Glutamatergic neuron (in vitro differentiated cells): ENCODE data around the gene SLC37A1. TPM values are rescaled to one million over a fixed set of nuclear protein-coding genes. Genes with fewer than 3 reads are reported as not detected.

Experiments used
- DNase-seq: peaks from one replicate; pipeline ENCODE4 v3.0.0; 2022
- H3K27ac Mint-ChIP-seq: one replicate; pipeline ENCODE4 v1.8.0; 2020; ENCODE audit warnings: mild to moderate bottlenecking, mixed read lengths, inconsistent platforms; ENCODE audit not compliant: unreplicated experiment
- H3K27me3 Mint-ChIP-seq: one replicate; pipeline ENCODE4 v1.8.0; 2020; ENCODE audit warnings: mild to moderate bottlenecking, moderate library complexity, mixed read lengths, inconsistent platforms; ENCODE audit not compliant: unreplicated experiment
- H3K36me3 Mint-ChIP-seq: one replicate; pipeline ENCODE4 v1.8.0; 2020; ENCODE audit warnings: mild to moderate bottlenecking, mixed read lengths, inconsistent platforms; ENCODE audit not compliant: unreplicated experiment
- H3K4me1 Mint-ChIP-seq: one replicate; pipeline ENCODE4 v1.8.0; 2020; ENCODE audit warnings: mild to moderate bottlenecking, low read depth, mixed read lengths, inconsistent platforms; ENCODE audit not compliant: unreplicated experiment
- H3K4me3 Mint-ChIP-seq: one replicate; pipeline ENCODE4 v1.8.0; 2020; ENCODE audit warnings: mild to moderate bottlenecking, mixed read lengths, inconsistent platforms; ENCODE audit not compliant: unreplicated experiment
- H3K9me3 Mint-ChIP-seq: one replicate; pipeline ENCODE4 v1.8.0; 2020; ENCODE audit warnings: mild to moderate bottlenecking, moderate library complexity, mixed read lengths, inconsistent platforms; ENCODE audit not compliant: unreplicated experiment
- total RNA-seq: library from RNA; stranded (reverse); fragmentation: NEBNext Ultra II Directional; extraction: Animal tissue kit (Norgen Biotek cat#: 25700); gene quantifications from one replicate; pipeline ENCODE4 v1.2.1, GENCODE V29; 2021; ENCODE audit not compliant: unreplicated experiment
- TF ChIP-seq, protein P1 (sequence below): fragments of 200-600 bp; sonication (generic); IDR thresholded peaks from one replicate; pipeline ENCODE4 v1.5.0; 2021; ENCODE audit not compliant: partially characterized antibody, unreplicated experiment

SLC37A1 gene
- total RNA-seq, 1 donor from 2014 or later, result 65.7 TPM

GRCh38 chr21:42565206-42565810 lies 51.7 kb downstream of the SLC37A1 start:
- Mint-ChIP-seq H3K27ac (no peak overlapping the region), H3K4me3 (no peak overlapping the region), H3K9me3 (peaks cover 4% of the 10 kb centered on the region), H3K36me3 (peaks cover 13% of the 10 kb centered on the region), H3K4me1 (peaks cover 20% of the 10 kb centered on the region), H3K27me3 (no peaks in the 10 kb centered on the region)
- TF ChIP-seq, protein P1, sequence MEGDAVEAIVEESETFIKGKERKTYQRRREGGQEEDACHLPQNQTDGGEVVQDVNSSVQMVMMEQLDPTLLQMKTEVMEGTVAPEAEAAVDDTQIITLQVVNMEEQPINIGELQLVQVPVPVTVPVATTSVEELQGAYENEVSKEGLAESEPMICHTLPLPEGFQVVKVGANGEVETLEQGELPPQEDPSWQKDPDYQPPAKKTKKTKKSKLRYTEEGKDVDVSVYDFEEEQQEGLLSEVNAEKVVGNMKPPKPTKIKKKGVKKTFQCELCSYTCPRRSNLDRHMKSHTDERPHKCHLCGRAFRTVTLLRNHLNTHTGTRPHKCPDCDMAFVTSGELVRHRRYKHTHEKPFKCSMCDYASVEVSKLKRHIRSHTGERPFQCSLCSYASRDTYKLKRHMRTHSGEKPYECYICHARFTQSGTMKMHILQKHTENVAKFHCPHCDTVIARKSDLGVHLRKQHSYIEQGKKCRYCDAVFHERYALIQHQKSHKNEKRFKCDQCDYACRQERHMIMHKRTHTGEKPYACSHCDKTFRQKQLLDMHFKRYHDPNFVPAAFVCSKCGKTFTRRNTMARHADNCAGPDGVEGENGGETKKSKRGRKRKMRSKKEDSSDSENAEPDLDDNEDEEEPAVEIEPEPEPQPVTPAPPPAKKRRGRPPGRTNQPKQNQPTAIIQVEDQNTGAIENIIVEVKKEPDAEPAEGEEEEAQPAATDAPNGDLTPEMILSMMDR, result no peak
- DNase-seq, result peak; percentile 4

- Mint-ChIP-seq H3K4me3 (no peak overlapping the region), H3K36me3 (peaks cover 9% of the 10 kb centered on the region), H3K27ac (no peak overlapping the region), H3K4me1 (peaks cover 14% of the 10 kb centered on the region), H3K27me3 (no peaks in the 10 kb centered on the region), H3K9me3 (peaks cover 4% of the 10 kb centered on the region)
- TF ChIP-seq, protein P1, result no peak
- peak; percentile 3 for DNase-seq
These were observed 52.4 kb downstream of the SLC37A1 start for GRCh38 chr21:42565886-42566523.

- Mint-ChIP-seq H3K27ac (no peak overlapping the region), H3K9me3 (peaks cover 4% of the 10 kb centered on the region), H3K27me3 (no peaks in the 10 kb centered on the region), H3K4me1 (peaks cover 11% of the 10 kb centered on the region), H3K36me3 (peaks cover 9% of the 10 kb centered on the region), H3K4me3 (no peak overlapping the region)
- TF ChIP-seq, protein P1, result no peak
- DNase-seq, result peak; percentile 11
These were observed 53.0 kb downstream of the SLC37A1 start for GRCh38 chr21:42566524-42567213.

GRCh38 chr21:42567214-42567555 lies 53.5 kb downstream of the SLC37A1 start:
- H3K27ac Mint-ChIP-seq, result no peak overlapping the region
- H3K27me3 Mint-ChIP-seq, result no peaks in the 10 kb centered on the region
- H3K4me1 Mint-ChIP-seq, result peaks cover 7% of the 10 kb centered on the region
- peak; percentile 4 for DNase-seq
- peaks cover 4% of the 10 kb centered on the region for H3K9me3 Mint-ChIP-seq
- H3K4me3 Mint-ChIP-seq, result no peak overlapping the region
- H3K36me3 Mint-ChIP-seq, result peaks cover 9% of the 10 kb centered on the region
- TF ChIP-seq, protein P1, result no peak

- Mint-ChIP-seq H3K4me1 (peaks cover 2% of the 10 kb centered on the region), H3K4me3 (no peak overlapping the region), H3K27me3 (no peaks in the 10 kb centered on the region), H3K27ac (no peak overlapping the region), H3K9me3 (peaks cover 4% of the 10 kb centered on the region), H3K36me3 (peaks cover 5% of the 10 kb centered on the region)
- TF ChIP-seq, protein P1, result no peak
- DNase-seq, result no peak
These were observed 54.2 kb downstream of the SLC37A1 start for GRCh38 chr21:42567861-42568260.
